Natural killer cell (primary cell): ENCODE data around the gene POLD4. TPM values are rescaled to one million over a fixed set of nuclear protein-coding genes. Genes with fewer than 3 reads are reported as not detected.
A peak's percentile ranks its signal among the peaks of the same experiment; 100 is the strongest.

ENCODE experiments used
- ATAC-seq, 3 donors: fragments of 150-1000 bp in 2 of 3; fragments of 200-7000 bp in 1 of 3; cut with Tn5 transposase; 1 replicate in 1 of 3; 2 replicates in 2 of 3; pipeline ENCODE4 v1.10.0; 2021; ENCODE audit warnings: mild to moderate bottlenecking in 2 of 3, moderate library complexity in 2 of 3
- DNase-seq, 2 donors: peaks; one replicate each; pipeline versions ENCODE4 v3.0.0 to v3.0.0-alpha.2; 2013 to 2021; ENCODE audit warnings: mixed read lengths in 1 of 2
- H3K27ac ChIP-seq: one replicate; pipeline ENCODE4 v1.5.1; 2013; ENCODE audit warnings: mild to moderate bottlenecking, low read length
- H3K27me3 ChIP-seq: one replicate; pipeline ENCODE4 v1.6.1; 2013; ENCODE audit warnings: low read length; ENCODE audit not compliant: control insufficient read depth, insufficient read depth
- H3K36me3 ChIP-seq: one replicate; pipeline ENCODE4 v1.6.1; 2013; ENCODE audit warnings: low read length; ENCODE audit not compliant: control insufficient read depth, insufficient read depth
- H3K4me1 ChIP-seq: one replicate; pipeline ENCODE4 v1.6.1; 2013; ENCODE audit warnings: low read length; ENCODE audit not compliant: control insufficient read depth, insufficient read depth
- H3K4me3 ChIP-seq: one replicate; pipeline ENCODE4 v1.5.1; 2013; ENCODE audit warnings: low read length
- H3K9me3 ChIP-seq: one replicate; pipeline ENCODE4 v1.6.1; 2013; ENCODE audit warnings: low read length; ENCODE audit not compliant: control insufficient read depth, insufficient read depth
- H3K27ac Mint-ChIP-seq, 2 donors: one replicate each; pipeline ENCODE4 v1.8.0; 2022; ENCODE audit warnings: mild to moderate bottlenecking in 2 of 2, mixed read lengths in 2 of 2, moderate library complexity in 1 of 2
- H3K27me3 Mint-ChIP-seq, 2 donors: one replicate each; pipeline ENCODE4 v1.8.0; 2022; ENCODE audit warnings: low read depth in 2 of 2, mixed read lengths in 2 of 2
- H3K36me3 Mint-ChIP-seq: one replicate; pipeline ENCODE4 v1.8.0; 2022; ENCODE audit warnings: mixed read lengths
- H3K4me1 Mint-ChIP-seq, 2 donors: one replicate each; pipeline ENCODE4 v1.8.0; 2022; ENCODE audit warnings: mixed read lengths in 2 of 2
- H3K4me3 Mint-ChIP-seq: one replicate; pipeline ENCODE4 v1.8.0; 2022; ENCODE audit warnings: mild to moderate bottlenecking, moderate library complexity, mixed read lengths
- H3K9me3 Mint-ChIP-seq, 2 donors: one replicate each; pipeline ENCODE4 v1.8.0; 2022; ENCODE audit warnings: mixed read lengths in 2 of 2
- WGBS: methylation state at CpG from one replicate; pipeline ENCODE4 v1.1.7; 2013; ENCODE audit warnings: missing lambda C conversion rate; ENCODE audit not compliant: insufficient coverage; 5-methylcytosine and 5-hydroxymethylcytosine counted together
- intact Hi-C: fragments of 100-400 bp; cut with micrococcal nuclease; formaldehyde crosslinking; loops from one replicate; pipeline ENCODE4 v1.14.2; 2022
- total RNA-seq, 4 donors: library from RNA; stranded (reverse); fragments of 120-200 nt in 1 of 4; gene quantifications; one replicate each; pipeline versions ENCODE4 v1.2.3 to v1.2.4, GENCODE V29; 2013 to 2022
- TF ChIP-seq, protein P1 (sequence below): fragments of 200-600 bp; IDR thresholded peaks from one replicate; pipeline ENCODE4 v1.8.0; 2022; ENCODE audit warnings: antibody characterized with exemption

Gene POLD4
- total RNA-seq, 3 donors from 2014 or later (not counting 1 experiment from before 2014, with no cell fraction given): 45.8 to 63.7 (median 60.5) TPM

DNA sequence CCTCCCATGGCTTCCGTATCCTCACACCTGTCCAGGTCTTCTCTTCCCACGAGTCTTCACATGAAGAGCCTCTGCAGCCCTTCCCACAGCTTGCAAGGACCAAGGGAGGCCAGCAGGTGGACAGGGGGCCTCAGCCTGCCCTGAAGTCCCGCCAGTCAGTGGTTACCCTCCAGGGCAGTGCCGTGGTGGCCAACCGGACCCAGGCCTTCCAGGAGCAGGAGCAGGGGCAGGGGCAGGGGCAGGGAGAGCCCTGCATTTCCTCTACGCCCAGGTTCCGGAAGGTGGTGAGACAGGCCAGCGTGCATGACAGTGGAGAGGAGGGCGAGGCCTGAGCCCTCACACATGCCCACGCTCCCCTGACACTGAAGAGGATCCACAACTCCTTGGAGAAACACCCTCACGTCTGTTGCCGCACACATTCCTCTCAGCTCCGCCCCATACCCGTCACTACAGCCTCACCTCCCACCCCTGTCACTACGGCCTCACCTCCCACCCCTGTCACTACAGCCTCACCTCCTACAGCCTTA lies 41.7 kb downstream of the POLD4 start:
- intact Hi-C loops: no loop called here
- H3K27me3 ChIP-seq: no peaks in the 10 kb centered on the region
- H3K27me3 Mint-ChIP-seq: no peaks in the 10 kb centered on the region
- peaks cover 28% of the 10 kb centered on the region for H3K4me1 ChIP-seq
- ATAC-seq (no peak), DNase-seq (peak in 1 of 2 donors; percentile 53)
- H3K36me3 Mint-ChIP-seq: no peaks in the 10 kb centered on the region
- H3K9me3 Mint-ChIP-seq: no peaks in the 10 kb centered on the region
- WGBS: 84% methylated on average over 15 of the region's 15 CpGs
- H3K4me1 Mint-ChIP-seq: peaks cover 13 to 20% of the 10 kb centered on the region in 2 donors
- H3K36me3 ChIP-seq: peaks cover 15% of the 10 kb centered on the region
- no peak overlapping the region for H3K4me3 ChIP-seq
- no peak overlapping the region for H3K4me3 Mint-ChIP-seq
- TF ChIP-seq, protein P1, sequence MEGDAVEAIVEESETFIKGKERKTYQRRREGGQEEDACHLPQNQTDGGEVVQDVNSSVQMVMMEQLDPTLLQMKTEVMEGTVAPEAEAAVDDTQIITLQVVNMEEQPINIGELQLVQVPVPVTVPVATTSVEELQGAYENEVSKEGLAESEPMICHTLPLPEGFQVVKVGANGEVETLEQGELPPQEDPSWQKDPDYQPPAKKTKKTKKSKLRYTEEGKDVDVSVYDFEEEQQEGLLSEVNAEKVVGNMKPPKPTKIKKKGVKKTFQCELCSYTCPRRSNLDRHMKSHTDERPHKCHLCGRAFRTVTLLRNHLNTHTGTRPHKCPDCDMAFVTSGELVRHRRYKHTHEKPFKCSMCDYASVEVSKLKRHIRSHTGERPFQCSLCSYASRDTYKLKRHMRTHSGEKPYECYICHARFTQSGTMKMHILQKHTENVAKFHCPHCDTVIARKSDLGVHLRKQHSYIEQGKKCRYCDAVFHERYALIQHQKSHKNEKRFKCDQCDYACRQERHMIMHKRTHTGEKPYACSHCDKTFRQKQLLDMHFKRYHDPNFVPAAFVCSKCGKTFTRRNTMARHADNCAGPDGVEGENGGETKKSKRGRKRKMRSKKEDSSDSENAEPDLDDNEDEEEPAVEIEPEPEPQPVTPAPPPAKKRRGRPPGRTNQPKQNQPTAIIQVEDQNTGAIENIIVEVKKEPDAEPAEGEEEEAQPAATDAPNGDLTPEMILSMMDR: no peak
- H3K9me3 ChIP-seq: no peaks in the 10 kb centered on the region
- H3K27ac Mint-ChIP-seq: peak overlapping the region in 1 of 2 donors; percentile 24
- no peak overlapping the region for H3K27ac ChIP-seq

DNA sequence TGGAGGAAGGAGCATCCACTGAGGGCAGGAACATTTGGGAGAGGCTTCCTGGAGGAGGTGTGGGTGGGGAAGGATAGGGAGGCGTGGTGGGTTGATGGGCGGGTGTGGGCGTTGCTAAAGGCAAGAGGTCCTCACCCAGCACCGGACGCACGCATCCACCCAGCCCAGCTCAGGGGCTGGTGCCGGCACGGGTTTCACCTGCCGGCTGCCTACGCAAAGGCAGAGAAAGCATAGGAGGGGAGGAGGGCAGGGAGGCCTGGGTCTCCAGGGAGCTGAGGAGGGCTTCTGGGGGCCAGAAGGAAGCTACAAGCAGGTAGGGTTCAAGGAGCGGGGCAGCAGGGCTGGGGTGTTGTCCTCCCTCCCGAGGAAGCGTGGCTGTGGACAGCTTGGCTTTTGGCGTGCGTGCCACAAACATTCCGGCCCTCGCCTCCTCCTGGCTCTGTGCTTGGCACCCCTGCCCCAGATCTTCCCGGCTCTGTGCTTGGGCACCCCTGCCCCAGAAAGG lies 42.2 kb downstream of the POLD4 start:
- no peak overlapping the region for H3K27ac ChIP-seq
- TF ChIP-seq, protein P1: no peak
- H3K36me3 ChIP-seq: peaks cover 15% of the 10 kb centered on the region
- ATAC-seq (no peak), DNase-seq (no peak)
- H3K4me3 ChIP-seq: no peak overlapping the region
- Mint-ChIP-seq H3K4me1 (peaks cover 13 to 20% of the 10 kb centered on the region in 2 donors), H3K27ac (no peak overlapping the region), H3K27me3 (no peaks in the 10 kb centered on the region), H3K9me3 (no peaks in the 10 kb centered on the region), H3K36me3 (no peaks in the 10 kb centered on the region), H3K4me3 (no peak overlapping the region)
- intact Hi-C loops: no loop called here
- WGBS: 95% methylated on average over 18 of the region's 18 CpGs
- H3K9me3 ChIP-seq: no peaks in the 10 kb centered on the region
- H3K27me3 ChIP-seq: no peaks in the 10 kb centered on the region
- H3K4me1 ChIP-seq: peaks cover 23% of the 10 kb centered on the region

DNA sequence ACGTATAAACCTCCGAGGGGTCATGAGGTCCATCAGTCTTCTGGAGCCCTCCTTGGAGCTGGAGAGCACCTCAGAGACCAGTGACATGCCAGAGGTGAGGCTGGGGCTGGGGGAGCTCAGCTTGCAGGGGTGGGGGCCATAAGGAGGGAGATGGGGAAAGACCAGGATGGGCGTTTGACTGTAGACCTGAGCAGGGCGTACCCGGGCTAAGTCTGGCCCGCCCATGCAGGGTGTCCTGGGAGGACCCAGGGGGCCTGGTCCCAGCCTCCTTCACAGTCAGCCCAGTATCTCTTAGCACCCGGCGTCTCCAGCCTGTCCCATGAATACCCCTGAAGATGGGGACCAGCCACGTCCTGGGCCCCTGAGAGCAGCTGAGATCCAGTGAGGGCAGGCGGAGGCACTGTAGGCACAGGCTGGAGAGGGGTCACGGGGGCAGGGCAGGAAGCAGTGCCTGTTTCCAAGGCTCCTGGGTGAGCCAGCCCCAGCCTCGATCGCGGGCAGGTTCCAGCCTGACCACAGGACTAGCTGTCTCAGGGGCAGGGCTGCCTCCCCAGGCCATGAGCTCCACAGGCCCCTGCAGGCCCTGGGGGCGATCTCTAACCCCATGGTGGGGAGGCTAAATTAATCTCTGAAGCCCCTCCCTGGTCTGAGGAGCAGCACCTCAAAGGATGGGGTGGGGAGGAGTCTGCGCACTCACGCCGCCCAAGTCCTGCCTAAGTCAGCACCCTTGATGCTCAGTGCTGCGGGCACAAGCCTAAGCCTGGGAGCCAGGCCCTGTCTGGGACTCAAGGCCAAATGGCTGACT lies 42.9 kb downstream of the POLD4 start:
- 95% methylated on average over 19 of the region's 19 CpGs for WGBS
- TF ChIP-seq, protein P1: no peak

More for the DNA sequence above, 42.9 kb downstream of the POLD4 start:
- Mint-ChIP-seq H3K27me3 (no peaks in the 10 kb centered on the region), H3K4me3 (no peak overlapping the region), H3K9me3 (no peaks in the 10 kb centered on the region), H3K36me3 (no peaks in the 10 kb centered on the region), H3K27ac (no peak overlapping the region), H3K4me1 (peaks cover 13 to 20% of the 10 kb centered on the region in 2 donors)
- intact Hi-C loops: no loop called here
- H3K4me1 ChIP-seq: peaks cover 23% of the 10 kb centered on the region
- ATAC-seq (no peak), DNase-seq (no peak)
- H3K27ac ChIP-seq: no peak overlapping the region
- H3K9me3 ChIP-seq: no peaks in the 10 kb centered on the region
- no peaks in the 10 kb centered on the region for H3K27me3 ChIP-seq
- H3K4me3 ChIP-seq: no peak overlapping the region
- peaks cover 15% of the 10 kb centered on the region for H3K36me3 ChIP-seq
